Small intestine (tissue), 7 donors: ENCODE measurements around the gene SYK. TPM values are rescaled to one million over a fixed set of nuclear protein-coding genes. Genes with fewer than 3 reads are reported as not detected.

ENCODE experiments used
- DNase-seq, 2 donors: peaks; one replicate each; pipeline versions ENCODE4 v3.0.0 to v3.0.0-alpha.2; 2013
- FAIRE-seq: peaks from 2 replicates; lab custom pipeline; 2012; peaks lifted over from hg19 to GRCh38; lab: Jason Lieb, UNC
- H3K27ac ChIP-seq, 3 donors: one replicate each; pipeline ENCODE4 v1.5.1; 2013; ENCODE audit warnings: low read length in 2 of 3, mild to moderate bottlenecking in 2 of 3, control low read depth in 1 of 3, inconsistent platforms in 1 of 3, low read depth in 1 of 3, moderate library complexity in 1 of 3
- H3K27me3 ChIP-seq, 3 donors: one replicate each; pipeline ENCODE4 v1.6.1; 2013; ENCODE audit warnings: low read length in 3 of 3, inconsistent platforms in 1 of 3; ENCODE audit not compliant: control insufficient read depth in 3 of 3, insufficient read depth in 3 of 3
- H3K36me3 ChIP-seq, 3 donors: one replicate each; pipeline ENCODE4 v1.6.1; 2013; ENCODE audit warnings: low read length in 3 of 3, inconsistent platforms in 1 of 3, low read depth in 1 of 3, mild to moderate bottlenecking in 1 of 3, moderate library complexity in 1 of 3; ENCODE audit not compliant: control insufficient read depth in 3 of 3, insufficient read depth in 2 of 3
- H3K4me1 ChIP-seq, 3 donors: one replicate each; pipeline ENCODE4 v1.6.1; 2013; ENCODE audit warnings: low read length in 2 of 3, inconsistent platforms in 1 of 3, low read depth in 1 of 3, mild to moderate bottlenecking in 1 of 3, moderate library complexity in 1 of 3; ENCODE audit not compliant: control insufficient read depth in 3 of 3, insufficient read depth in 2 of 3
- H3K4me3 ChIP-seq, 3 donors: one replicate each; pipeline ENCODE4 v1.5.1; 2013; ENCODE audit warnings: low read length in 3 of 3, control low read depth in 1 of 3, inconsistent platforms in 1 of 3, low read depth in 1 of 3, mild to moderate bottlenecking in 1 of 3, moderate library complexity in 1 of 3
- H3K9me3 ChIP-seq, 2 donors: one replicate each; pipeline ENCODE4 v1.6.1; 2013; ENCODE audit warnings: low read depth in 1 of 2, low read length in 1 of 2; ENCODE audit not compliant: control insufficient read depth in 2 of 2, insufficient read depth in 1 of 2
- WGBS, 3 donors: extraction: QIAGEN DNeasy Blood & Tissue Kit; methylation state at CpG; one replicate each; pipeline ENCODE4 v1.1.7; 2013; 5-methylcytosine and 5-hydroxymethylcytosine counted together
- polyA plus RNA-seq, 4 donors: library from polyadenylated mRNA; stranded (reverse) in 3 of 4; unstranded in 1 of 4; fragments of 200-250 nt in 3 of 4; fragments of 120-200 nt in 1 of 4; gene quantifications; one replicate each; pipeline versions ENCODE4 v1.2.1 to v1.2.3, GENCODE V29; 2013
- donor health status: healthy with polysubstance abuse.
- donor health status: control.
- donor health status: control.
- donor health status: Bipolar disorder and iron deficiency.
- donor health status: healthy.

The SYK gene
- polyA plus RNA-seq, 4 donors = 28.7 to 40.9 (median 31.7) TPM

- Histone ChIP-seq H3K4me1 (no peaks in the 10 kb centered on the region), H3K27me3 (no peaks in the 10 kb centered on the region), H3K9me3 (no peaks in the 10 kb centered on the region), H3K27ac (no peak overlapping the region), H3K4me3 (no peak overlapping the region), H3K36me3 (peaks cover 8 to 43% (median 20%) of the 10 kb centered on the region in 3 donors)
- DNase-seq = no peak
- 80 to 82% (median 81%) methylated on average over 7 of the region's 7 CpGs for WGBS, 3 donors
- FAIRE-seq = no peak
Observed at GRCh38 chr9:90860826-90861225, 59.2 kb downstream of the SYK start.

DNA sequence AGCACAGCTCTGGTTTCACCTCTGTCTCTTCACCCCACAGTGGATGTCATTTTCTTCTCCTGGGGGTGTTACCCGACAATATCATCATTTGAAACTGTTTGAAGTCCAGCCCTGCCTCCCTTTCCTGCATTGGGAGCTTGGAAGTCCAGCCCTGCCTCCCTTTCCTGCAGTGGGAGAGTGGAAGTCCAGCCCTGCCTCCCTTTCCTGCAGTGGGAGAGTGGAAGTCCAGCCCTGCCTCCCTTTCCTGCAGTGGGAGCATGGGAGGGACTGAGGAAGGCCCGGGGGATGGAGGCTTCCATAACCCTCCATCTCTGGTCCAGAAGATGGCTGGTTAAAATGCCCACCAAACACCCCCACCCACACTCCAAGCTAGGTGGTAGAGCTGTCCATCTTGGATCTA lies 59.8 kb downstream of the SYK start:
- no peak overlapping the region for H3K27ac ChIP-seq
- H3K9me3 ChIP-seq = no peaks in the 10 kb centered on the region
- DNase-seq = no peak
- WGBS, 3 donors = 67 to 95% (median 90%) methylated on average over 2 of the region's 2 CpGs
- no peak for FAIRE-seq
- H3K36me3 ChIP-seq = peaks cover 8 to 48% (median 20%) of the 10 kb centered on the region in 3 donors
- no peaks in the 10 kb centered on the region for H3K27me3 ChIP-seq
- no peak overlapping the region for H3K4me3 ChIP-seq
- no peaks in the 10 kb centered on the region for H3K4me1 ChIP-seq

DNA sequence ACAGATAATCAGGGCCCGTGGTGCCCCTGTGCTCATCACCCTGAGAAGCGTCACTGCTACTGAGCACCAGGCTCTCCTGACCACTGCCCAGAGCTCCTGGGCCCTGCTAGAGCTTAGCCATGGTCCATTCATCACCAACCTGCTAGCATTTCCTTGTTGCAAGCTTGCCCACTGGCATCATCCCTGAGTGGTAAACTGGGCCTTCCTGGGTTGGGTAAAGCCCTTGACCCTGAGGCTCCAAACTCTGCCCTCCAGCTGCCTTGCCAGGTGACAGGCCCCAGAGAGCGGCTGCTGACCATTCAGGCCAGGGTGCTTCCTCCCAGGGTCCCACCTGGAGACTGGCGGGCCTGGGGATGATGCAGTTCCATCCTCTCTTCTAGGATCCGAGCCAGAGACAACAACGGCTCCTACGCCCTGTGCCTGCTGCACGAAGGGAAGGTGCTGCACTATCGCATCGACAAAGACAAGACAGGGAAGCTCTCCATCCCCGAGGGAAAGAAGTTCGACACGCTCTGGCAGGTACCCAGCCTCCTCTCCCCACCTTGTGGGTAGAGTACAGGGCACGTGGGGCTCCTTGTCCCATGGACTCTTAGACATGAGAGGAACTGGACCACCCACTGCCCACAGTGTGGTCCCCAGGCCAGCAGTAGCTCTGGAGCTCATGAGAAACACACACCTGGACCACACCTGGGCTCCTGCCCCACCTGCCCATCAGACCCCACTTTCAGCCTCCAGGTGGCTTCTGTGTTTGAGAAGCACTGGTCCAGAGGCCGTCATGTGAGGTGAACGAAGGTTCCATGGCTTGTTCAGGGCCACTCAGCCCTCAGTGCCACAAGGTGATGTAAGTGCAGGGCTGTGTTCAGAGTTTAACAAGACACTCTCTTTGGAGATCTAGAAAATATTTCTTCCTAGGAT lies 60.5 kb downstream of the SYK start:
- FAIRE-seq (no peak), DNase-seq (no peak)
- no peak overlapping the region for H3K27ac ChIP-seq
- H3K27me3 ChIP-seq = no peaks in the 10 kb centered on the region
- 90 to 92% (median 92%) methylated on average over 16 of the region's 16 CpGs for WGBS, 3 donors
- peaks cover 8 to 52% (median 25%) of the 10 kb centered on the region in 3 donors for H3K36me3 ChIP-seq
- H3K4me3 ChIP-seq = no peak overlapping the region
- H3K9me3 ChIP-seq = no peaks in the 10 kb centered on the region
- H3K4me1 ChIP-seq = no peaks in the 10 kb centered on the region

DNA sequence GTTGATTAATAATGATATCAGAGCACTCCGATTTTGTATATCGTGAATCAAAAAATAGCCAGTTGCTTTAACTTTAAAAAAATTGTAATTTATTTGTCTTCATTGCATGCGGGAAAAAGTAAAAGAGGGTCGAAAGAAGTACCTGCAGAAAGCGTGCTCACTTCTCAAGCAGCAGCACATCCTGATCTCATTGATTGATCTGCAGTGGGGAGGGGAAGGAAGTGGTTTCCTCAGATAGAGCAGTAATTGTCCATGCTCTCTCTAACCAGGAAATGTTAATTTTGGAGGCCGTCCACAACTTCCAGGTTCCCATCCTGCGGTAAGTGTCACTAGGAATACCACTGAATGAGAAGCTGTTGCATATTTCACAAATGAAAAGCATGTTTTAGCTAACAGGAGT lies 63.2 kb downstream of the SYK start:
- H3K4me3 ChIP-seq = no peak overlapping the region
- WGBS, 3 donors = 78 to 89% (median 78%) methylated on average over 7 of the region's 7 CpGs
- DNase-seq = no peak
- FAIRE-seq = no peak
- H3K27me3 ChIP-seq = no peaks in the 10 kb centered on the region
- no peaks in the 10 kb centered on the region for H3K9me3 ChIP-seq
- H3K4me1 ChIP-seq = no peaks in the 10 kb centered on the region
- H3K36me3 ChIP-seq = peaks cover 8 to 47% (median 20%) of the 10 kb centered on the region in 3 donors
- H3K27ac ChIP-seq = no peak overlapping the region

- WGBS, 3 donors = 93 to 94% (median 94%) methylated on average over 14 of the region's 14 CpGs
- Histone ChIP-seq H3K4me1 (no peaks in the 10 kb centered on the region), H3K27ac (no peak overlapping the region), H3K36me3 (peaks cover 8 to 28% (median 18%) of the 10 kb centered on the region in 3 donors), H3K9me3 (no peaks in the 10 kb centered on the region), H3K27me3 (no peaks in the 10 kb centered on the region), H3K4me3 (no peak overlapping the region)
- DNase-seq = no peak
- FAIRE-seq = no peak
Observed at GRCh38 chr9:90867101-90867500, 65.5 kb downstream of the SYK start.

GRCh38 chr9:90868555-90868954 lies 66.9 kb downstream of the SYK start:
- FAIRE-seq (no peak), DNase-seq (no peak)
- Histone ChIP-seq H3K36me3 (peaks cover 8 to 20% (median 14%) of the 10 kb centered on the region in 3 donors), H3K4me3 (no peak overlapping the region), H3K4me1 (no peaks in the 10 kb centered on the region), H3K27me3 (no peaks in the 10 kb centered on the region), H3K27ac (no peak overlapping the region), H3K9me3 (no peaks in the 10 kb centered on the region)

DNA sequence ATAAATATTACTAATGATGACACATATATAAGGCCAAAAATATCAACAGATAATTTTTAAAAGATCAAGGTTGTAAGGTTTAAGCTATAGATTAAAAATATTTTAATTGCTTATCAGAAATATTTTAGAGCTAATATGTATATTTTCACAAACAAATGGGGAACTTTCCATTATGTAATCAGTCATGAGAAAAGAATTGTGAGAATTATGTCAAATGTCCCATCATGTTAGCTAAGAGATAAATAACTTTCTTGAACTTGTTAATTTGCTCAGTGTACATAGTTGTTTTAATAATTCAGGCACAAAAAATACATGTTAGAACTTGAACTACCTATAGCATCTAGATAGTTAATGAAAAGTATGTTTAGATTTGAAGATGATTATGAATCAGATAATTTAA lies 67.7 kb downstream of the SYK start:
- Histone ChIP-seq H3K9me3 (no peaks in the 10 kb centered on the region), H3K36me3 (peaks cover 8 to 22% (median 13%) of the 10 kb centered on the region in 3 donors), H3K4me3 (no peak overlapping the region), H3K27me3 (no peaks in the 10 kb centered on the region), H3K27ac (no peak overlapping the region), H3K4me1 (no peaks in the 10 kb centered on the region)
- FAIRE-seq (peak; percentile 84), DNase-seq (no peak)

- DNase-seq = peak; percentile 46 to 53
- WGBS, 3 donors = 16 to 19% (median 18%) methylated on average over 4 of the region's 4 CpGs
- H3K27me3 ChIP-seq = no peaks in the 10 kb centered on the region
Observed at GRCh38 chr9:90870621-90871326, 69.2 kb downstream of the SYK start.

More at GRCh38 chr9:90870621-90871326, 69.2 kb downstream of the SYK start:
- H3K4me3 ChIP-seq = no peak overlapping the region
- no peak for FAIRE-seq
- H3K27ac ChIP-seq = no peak overlapping the region
- H3K4me1 ChIP-seq = no peaks in the 10 kb centered on the region
- no peaks in the 10 kb centered on the region for H3K9me3 ChIP-seq
- H3K36me3 ChIP-seq = peaks cover 6 to 26% (median 17%) of the 10 kb centered on the region in 3 donors
